ENCODE measurements around the gene SRMS.

Gene SRMS

DNA sequence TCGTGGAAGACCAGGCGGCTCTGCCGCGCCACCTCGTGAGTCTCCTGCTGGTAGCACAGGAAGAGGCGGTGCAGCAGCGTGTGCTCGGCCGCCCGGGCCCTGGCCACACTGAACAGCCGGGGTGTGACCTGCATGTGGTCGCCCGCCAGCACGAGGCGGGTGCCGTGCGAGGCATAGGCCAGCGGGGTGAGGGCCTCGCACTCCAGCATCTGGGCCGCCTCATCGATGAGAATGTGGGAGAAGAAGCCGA lies 19.5 kb upstream of the SRMS start:
- no peak for TF ChIP-seq EZH2phosphoT487 (IDR thresholded peaks at IDR 0.05; ENCODE audit: low read depth)
- TF ChIP-seq, protein P1, sequence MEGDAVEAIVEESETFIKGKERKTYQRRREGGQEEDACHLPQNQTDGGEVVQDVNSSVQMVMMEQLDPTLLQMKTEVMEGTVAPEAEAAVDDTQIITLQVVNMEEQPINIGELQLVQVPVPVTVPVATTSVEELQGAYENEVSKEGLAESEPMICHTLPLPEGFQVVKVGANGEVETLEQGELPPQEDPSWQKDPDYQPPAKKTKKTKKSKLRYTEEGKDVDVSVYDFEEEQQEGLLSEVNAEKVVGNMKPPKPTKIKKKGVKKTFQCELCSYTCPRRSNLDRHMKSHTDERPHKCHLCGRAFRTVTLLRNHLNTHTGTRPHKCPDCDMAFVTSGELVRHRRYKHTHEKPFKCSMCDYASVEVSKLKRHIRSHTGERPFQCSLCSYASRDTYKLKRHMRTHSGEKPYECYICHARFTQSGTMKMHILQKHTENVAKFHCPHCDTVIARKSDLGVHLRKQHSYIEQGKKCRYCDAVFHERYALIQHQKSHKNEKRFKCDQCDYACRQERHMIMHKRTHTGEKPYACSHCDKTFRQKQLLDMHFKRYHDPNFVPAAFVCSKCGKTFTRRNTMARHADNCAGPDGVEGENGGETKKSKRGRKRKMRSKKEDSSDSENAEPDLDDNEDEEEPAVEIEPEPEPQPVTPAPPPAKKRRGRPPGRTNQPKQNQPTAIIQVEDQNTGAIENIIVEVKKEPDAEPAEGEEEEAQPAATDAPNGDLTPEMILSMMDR (IDR thresholded peaks at IDR 0.05; ENCODE audit: low read depth, low read length): no peak
- no peak overlapping the region for H3K27ac ChIP-seq (ENCODE audit: low read length)
- H3K4me2 ChIP-seq (ENCODE audit: low read length): no peak overlapping the region
- peaks cover 51% of the 10 kb centered on the region for H3K27me3 ChIP-seq (ENCODE audit: low read depth, low read length)
- no peaks in the 10 kb centered on the region for H3K9me3 ChIP-seq (ENCODE audit: insufficient read depth, low read length)
- peaks cover 67% of the 10 kb centered on the region for H4K20me1 ChIP-seq (ENCODE audit: insufficient read depth, low read length)
- no peak overlapping the region for H3K9ac ChIP-seq (ENCODE audit: low read length)
- H3K79me2 ChIP-seq (ENCODE audit: low read length): no peaks in the 10 kb centered on the region
- no peak overlapping the region for H3K4me3 ChIP-seq (ENCODE audit: low read length)
- peaks cover 25% of the 10 kb centered on the region for H3K4me1 ChIP-seq (ENCODE audit: low read length)
- H2AFZ ChIP-seq (ENCODE audit: low read depth, low read length): no peak overlapping the region
- H3K36me3 ChIP-seq (replicated peaks; ENCODE audit: low read depth, low read length): no peaks in the 10 kb centered on the region

DNA sequence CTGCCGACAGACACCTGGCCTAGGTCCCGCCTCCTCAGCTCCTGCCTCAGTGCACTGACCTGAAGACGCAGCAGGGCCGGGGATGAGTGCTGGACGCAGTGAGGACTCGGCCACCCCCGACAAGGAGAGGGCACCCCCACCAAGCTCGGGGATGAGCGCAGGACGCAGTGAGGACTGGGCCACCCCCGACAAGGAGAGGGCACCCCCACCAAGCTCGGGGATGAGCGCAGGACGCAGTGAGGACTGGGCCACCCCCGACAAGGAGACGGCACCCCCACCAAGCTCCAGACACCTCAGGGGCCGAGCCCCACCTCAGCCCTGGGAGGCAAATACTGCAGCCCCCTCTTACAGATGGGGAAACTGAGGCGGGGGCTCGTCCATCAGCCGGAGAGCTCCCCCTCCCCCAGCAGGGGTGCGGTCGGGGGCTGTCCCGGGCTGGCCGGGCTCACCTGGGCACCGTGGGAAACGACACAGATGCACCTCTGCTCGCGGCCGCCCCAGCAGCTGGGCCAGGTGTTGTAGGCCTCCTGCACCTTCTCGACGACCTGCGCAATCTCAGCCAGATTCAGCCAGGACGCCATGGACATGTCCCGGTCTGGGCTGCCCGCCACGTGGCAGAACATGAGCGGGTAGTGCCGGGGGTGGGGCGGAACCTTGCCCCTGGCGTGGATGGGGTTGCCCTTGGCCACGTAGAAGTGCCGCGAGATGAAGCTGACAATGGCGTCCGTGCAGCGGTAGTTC lies 19.0 kb upstream of the SRMS start:
- Histone ChIP-seq H3K27ac (ENCODE audit: low read length) (no peak overlapping the region), H3K4me2 (ENCODE audit: low read length) (no peak overlapping the region), H3K4me1 (ENCODE audit: low read length) (peaks cover 25% of the 10 kb centered on the region), H4K20me1 (ENCODE audit: insufficient read depth, low read length) (peaks cover 67% of the 10 kb centered on the region), H2AFZ (ENCODE audit: low read depth, low read length) (no peak overlapping the region), H3K9ac (ENCODE audit: low read length) (no peak overlapping the region), H3K4me3 (ENCODE audit: low read length) (no peak overlapping the region), H3K27me3 (ENCODE audit: low read depth, low read length) (peaks cover 47% of the 10 kb centered on the region), H3K9me3 (ENCODE audit: insufficient read depth, low read length) (no peaks in the 10 kb centered on the region), H3K36me3 (replicated peaks; ENCODE audit: low read depth, low read length) (no peaks in the 10 kb centered on the region), H3K79me2 (ENCODE audit: low read length) (no peaks in the 10 kb centered on the region)
- TF ChIP-seq, protein P1 (IDR thresholded peaks at IDR 0.05; ENCODE audit: low read depth, low read length): no peak
- no peak for TF ChIP-seq EZH2phosphoT487 (IDR thresholded peaks at IDR 0.05; ENCODE audit: low read depth)

DNA sequence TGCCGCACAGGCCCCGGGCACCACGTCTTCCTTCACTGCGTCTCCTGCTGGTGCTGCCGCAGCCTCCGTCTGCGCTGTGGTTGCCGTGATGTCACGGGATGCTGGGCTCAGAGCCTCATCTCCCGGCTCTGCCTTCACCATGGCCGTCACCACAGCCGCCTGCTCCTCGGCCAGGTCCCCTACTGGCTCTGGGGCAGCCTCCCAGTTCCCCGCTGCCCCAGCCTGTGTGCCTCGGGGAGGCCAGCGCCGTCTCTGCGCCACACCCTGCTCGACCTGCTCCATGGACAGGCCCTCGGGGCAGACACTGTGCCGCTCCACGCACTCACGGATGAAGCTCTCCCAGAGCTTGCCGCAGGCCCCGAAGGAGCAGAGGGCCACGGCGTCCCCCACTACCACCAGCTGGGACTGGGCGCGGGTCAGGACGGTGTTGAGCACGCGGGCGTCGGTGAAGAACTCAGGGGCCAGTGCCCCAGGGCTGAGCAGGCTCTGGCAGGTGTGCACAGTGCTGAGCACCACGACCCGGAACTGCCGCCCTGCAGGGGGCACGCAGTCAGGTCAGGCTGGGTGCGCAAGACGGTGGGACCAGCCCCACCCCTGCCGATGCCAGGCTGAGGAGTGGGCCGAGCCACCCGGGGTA lies 18.3 kb upstream of the SRMS start:
- Histone ChIP-seq H4K20me1 (ENCODE audit: insufficient read depth, low read length) (peaks cover 67% of the 10 kb centered on the region), H3K4me3 (ENCODE audit: low read length) (no peak overlapping the region), H3K4me2 (ENCODE audit: low read length) (no peak overlapping the region), H3K4me1 (ENCODE audit: low read length) (peaks cover 25% of the 10 kb centered on the region), H2AFZ (ENCODE audit: low read depth, low read length) (no peak overlapping the region), H3K9me3 (ENCODE audit: insufficient read depth, low read length) (no peaks in the 10 kb centered on the region), H3K79me2 (ENCODE audit: low read length) (no peaks in the 10 kb centered on the region), H3K27me3 (ENCODE audit: low read depth, low read length) (peaks cover 44% of the 10 kb centered on the region), H3K27ac (ENCODE audit: low read length) (no peak overlapping the region), H3K9ac (ENCODE audit: low read length) (no peak overlapping the region), H3K36me3 (replicated peaks; ENCODE audit: low read depth, low read length) (no peaks in the 10 kb centered on the region)
- TF ChIP-seq, protein P1 (IDR thresholded peaks at IDR 0.05; ENCODE audit: low read depth, low read length): no peak
- TF ChIP-seq EZH2phosphoT487 (IDR thresholded peaks at IDR 0.05; ENCODE audit: low read depth): no peak

DNA sequence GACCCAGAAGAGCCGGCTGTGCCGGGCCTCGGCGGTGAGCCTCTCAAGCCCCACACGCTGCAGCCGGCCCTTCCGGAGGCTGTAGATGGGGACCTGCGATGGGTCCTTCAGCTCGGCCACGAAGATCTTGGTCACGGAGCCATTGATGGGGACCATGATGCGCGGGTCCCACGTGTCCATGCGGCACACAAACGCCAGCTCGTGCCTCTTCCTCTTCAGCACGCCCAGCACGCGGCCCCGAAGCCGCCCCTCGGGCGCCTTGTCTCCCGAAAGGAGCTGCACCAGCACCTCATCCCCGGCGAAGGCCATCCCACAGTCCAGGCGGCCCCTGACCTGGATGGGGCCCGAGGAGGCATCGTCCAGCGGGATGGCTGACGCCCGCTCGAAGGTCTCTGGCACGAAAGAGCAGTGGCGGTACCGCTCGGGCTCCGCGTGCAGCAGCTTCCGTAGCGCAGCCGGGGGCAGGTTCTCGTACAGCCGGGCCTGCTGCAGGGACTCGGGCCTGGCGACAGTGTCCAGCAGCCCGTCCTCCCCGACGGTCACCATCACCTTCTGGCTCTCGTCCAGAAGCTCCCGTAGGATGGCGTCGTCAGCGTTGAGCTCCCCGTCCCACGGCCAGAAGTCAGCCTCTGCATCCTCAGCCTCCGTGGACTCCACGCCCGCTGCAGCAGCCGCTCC lies 17.6 kb upstream of the SRMS start:
- H3K36me3 ChIP-seq (replicated peaks; ENCODE audit: low read depth, low read length): no peaks in the 10 kb centered on the region
- no peak overlapping the region for H3K9ac ChIP-seq (ENCODE audit: low read length)
- no peak overlapping the region for H3K4me3 ChIP-seq (ENCODE audit: low read length)
- H3K27ac ChIP-seq (ENCODE audit: low read length): no peak overlapping the region
- H3K79me2 ChIP-seq (ENCODE audit: low read length): no peaks in the 10 kb centered on the region
- no peak overlapping the region for H3K4me2 ChIP-seq (ENCODE audit: low read length)
- H4K20me1 ChIP-seq (ENCODE audit: insufficient read depth, low read length): peaks cover 65% of the 10 kb centered on the region
- H3K27me3 ChIP-seq (ENCODE audit: low read depth, low read length): peaks cover 38% of the 10 kb centered on the region
- H3K9me3 ChIP-seq (ENCODE audit: insufficient read depth, low read length): no peaks in the 10 kb centered on the region
- TF ChIP-seq, protein P1 (IDR thresholded peaks at IDR 0.05; ENCODE audit: low read depth, low read length): no peak
- no peak for TF ChIP-seq EZH2phosphoT487 (IDR thresholded peaks at IDR 0.05; ENCODE audit: low read depth)
- no peak overlapping the region for H2AFZ ChIP-seq (ENCODE audit: low read depth, low read length)
- peaks cover 25% of the 10 kb centered on the region for H3K4me1 ChIP-seq (ENCODE audit: low read length)

Measured in OCI-LY3 (cell line).